Epithelial cell of proximal tubule (primary cell): Measurements from ENCODE around the gene NES. TPM values are rescaled to one million over a fixed set of nuclear protein-coding genes. Genes with fewer than 3 reads are reported as not detected.

Source experiments
- DNase-seq: peaks from one replicate; pipeline ENCODE4 v3.0.0-alpha.2; 2011; ENCODE audit warnings: low read depth
- H3K4me3 ChIP-seq: 2 replicates; pipeline ENCODE4 v1.5.1; 2011; ENCODE audit warnings: low read depth, mild to moderate bottlenecking, low read length
- total RNA-seq: library from RNA; depleted of rRNA; stranded (reverse); fragments of >200 nt; gene quantifications from 2 replicates; pipeline ENCODE4 v1.2.3, GENCODE V29; 2015
- TF ChIP-seq, protein P1 (sequence below): conservative IDR thresholded peaks from 2 replicates; pipeline ENCODE4 v1.5.1; 2012; ENCODE audit warnings: low read depth, mild to moderate bottlenecking, low read length

Gene NES
- total RNA-seq, 1 donor from 2014 or later = 70.2 TPM

DNA sequence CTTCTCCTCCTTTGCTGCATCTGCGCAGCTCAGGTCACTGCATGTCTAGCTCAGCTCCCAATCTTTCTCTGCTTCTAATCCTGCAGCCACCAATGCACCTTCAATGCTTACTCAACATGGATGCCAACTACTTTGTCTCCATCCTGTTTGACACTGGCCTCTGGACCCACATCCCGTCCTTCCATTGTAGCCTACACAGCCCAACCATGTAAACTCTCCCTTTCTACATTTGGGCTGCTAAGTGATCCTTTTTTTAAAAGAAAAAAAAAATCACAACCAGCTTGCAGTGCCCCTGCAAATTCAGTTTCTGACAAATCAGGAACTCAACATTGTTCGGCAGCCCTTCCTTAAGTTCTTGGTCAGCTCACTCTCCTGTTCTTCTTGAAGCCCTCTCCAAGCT lies 37.6 kb upstream of the NES start:
- no peak overlapping the region for H3K4me3 ChIP-seq
- TF ChIP-seq, protein P1, sequence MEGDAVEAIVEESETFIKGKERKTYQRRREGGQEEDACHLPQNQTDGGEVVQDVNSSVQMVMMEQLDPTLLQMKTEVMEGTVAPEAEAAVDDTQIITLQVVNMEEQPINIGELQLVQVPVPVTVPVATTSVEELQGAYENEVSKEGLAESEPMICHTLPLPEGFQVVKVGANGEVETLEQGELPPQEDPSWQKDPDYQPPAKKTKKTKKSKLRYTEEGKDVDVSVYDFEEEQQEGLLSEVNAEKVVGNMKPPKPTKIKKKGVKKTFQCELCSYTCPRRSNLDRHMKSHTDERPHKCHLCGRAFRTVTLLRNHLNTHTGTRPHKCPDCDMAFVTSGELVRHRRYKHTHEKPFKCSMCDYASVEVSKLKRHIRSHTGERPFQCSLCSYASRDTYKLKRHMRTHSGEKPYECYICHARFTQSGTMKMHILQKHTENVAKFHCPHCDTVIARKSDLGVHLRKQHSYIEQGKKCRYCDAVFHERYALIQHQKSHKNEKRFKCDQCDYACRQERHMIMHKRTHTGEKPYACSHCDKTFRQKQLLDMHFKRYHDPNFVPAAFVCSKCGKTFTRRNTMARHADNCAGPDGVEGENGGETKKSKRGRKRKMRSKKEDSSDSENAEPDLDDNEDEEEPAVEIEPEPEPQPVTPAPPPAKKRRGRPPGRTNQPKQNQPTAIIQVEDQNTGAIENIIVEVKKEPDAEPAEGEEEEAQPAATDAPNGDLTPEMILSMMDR = no peak
- no peak for DNase-seq

DNA sequence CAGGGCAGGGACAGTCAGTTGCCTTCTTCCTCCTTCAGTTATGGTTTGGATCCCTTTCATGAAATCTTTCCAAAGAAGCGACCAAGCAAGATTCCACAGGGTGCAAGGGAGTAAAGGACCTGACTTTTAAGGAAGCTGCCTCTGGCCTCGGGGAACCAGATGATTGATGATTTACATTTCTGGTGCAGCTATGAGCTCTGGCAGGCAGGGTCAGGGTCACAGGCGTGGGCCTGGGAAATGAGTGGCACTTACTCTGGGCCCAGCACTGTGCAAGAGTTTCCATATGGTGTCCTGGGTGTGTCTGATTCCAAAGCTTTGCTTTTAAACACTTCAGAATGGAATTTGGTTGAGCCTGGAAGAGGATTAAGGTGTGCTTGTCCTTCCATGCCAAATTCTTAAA lies 35.4 kb upstream of the NES start:
- H3K4me3 ChIP-seq = no peak overlapping the region
- DNase-seq = no peak
- TF ChIP-seq, protein P1 = no peak

DNA sequence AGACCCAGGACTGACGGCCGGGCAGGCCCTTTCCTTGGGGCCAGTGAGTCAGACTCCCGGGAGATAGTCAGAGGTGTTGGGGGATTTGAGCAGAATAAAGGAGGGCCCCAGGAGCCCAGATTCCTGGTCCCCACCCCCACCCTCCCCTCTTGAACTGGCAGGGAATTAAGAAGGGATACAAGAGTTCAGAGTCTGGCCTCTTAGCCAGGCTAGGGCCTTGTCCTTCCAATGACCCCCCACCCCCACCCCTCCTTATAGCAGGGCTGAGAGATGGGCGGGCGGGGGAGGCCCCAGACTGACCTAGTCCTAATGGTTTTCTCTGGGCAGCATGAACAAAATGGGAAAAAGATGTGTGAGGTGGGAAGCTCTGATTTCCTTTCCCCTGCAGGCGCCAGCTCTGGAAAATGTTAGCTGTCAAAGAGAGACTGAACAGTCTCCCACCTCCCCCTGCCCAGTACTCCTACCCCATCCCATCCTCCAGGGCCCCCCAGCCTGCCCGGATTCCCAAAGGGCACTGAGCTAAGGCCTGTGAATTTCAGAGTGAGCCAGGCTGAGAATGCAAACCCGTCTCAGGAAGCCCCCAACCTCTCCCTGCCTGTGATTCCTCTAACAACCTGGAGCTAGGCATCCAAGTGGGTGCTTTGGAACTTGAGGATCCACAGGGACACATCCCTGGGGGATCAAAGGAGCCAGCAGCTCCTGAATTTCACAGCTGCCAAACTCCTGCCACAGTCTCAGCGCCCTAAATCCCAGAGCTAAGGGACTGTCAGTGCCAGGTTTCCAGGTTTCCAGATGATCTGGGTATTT lies 34.0 kb upstream of the NES start:
- TF ChIP-seq, protein P1 = no peak
- DNase-seq = no peak

DNA sequence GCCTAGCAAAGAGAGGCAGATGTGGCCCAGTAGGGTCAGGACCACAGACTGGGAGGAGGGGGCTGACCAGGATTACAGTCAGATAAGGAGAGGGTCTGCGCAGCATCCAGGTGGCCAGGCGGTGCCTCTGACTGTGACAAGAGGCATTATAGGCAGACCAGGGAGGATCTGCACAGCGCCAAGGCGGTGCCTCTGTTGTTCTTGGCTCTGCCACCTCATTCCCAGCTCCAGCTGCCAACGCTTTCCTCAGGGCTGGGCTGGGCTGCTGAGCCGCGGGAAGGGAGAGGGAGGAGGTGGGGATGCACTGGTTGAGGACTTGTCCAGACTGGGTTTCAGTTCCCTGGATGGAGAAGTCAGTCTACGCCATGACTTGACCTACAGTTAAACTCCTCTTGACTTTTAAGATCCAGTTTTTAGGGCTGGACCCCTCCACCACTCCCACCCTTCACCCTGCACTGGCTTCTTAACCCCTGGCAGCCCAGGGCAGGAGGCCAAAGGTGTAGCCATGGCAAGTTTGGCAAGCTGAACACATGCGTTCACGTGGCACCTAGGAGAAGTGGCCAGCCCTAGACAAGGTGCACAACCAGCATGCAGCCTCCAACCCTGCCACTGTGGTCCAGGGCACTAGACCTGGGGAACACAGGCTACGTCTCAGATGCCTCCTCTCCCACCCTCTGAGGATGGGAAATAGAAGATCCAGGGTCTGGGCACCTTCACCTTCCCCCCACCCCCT lies 32.7 kb upstream of the NES start:
- H3K4me3 ChIP-seq = no peak overlapping the region
- no peak for DNase-seq
- TF ChIP-seq, protein P1 = no peak

More for the DNA sequence above, 34.0 kb upstream of the NES start:
- H3K4me3 ChIP-seq = no peak overlapping the region

DNA sequence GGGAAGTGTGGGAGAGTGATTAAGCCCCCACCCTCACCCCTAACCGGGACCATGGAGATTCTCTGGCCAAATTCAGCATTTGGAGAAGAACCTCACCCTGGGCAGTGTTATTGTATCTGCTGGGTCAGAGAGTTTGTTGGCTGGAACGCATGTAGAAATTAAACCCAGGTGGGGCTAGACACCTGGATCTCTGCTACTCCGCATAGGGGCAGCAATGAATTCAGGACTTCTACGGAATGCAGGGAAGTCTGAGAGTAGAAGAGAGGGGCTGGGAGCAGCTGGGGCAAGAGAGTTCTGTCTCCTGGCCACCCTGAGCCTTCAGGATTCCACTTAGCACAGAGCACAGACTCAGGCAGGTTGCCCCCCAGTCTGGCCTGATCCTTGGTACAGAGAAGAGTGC lies 31.8 kb upstream of the NES start:
- TF ChIP-seq, protein P1 = no peak
- no peak overlapping the region for H3K4me3 ChIP-seq
- DNase-seq = no peak

DNA sequence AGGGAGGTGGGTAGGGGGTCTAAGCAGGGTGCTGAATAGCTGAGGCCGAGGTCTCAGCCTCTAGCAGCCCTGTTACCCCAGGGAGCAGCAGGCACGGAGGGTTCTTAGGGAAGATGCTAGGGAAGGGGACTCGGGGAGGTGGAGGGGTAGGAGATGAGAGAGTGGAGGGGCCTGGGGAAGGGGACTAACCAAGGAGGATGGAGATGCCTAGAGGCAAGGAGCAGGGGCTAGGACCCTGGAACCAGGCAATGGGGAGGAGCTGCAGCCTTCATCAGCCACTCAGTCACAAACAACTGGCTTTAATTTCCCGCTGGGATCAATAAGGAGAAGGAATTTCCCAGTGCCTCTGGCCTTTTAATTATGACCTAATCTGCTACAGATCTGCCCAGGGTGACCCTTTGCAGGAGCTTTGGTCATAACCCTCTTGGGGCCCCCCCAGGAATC lies 31.0 kb upstream of the NES start:
- DNase-seq = no peak
- TF ChIP-seq, protein P1 = no peak
- H3K4me3 ChIP-seq = no peak overlapping the region
